Trophoblast cell (in vitro differentiated cells and primary cell): ENCODE data around the gene ARHGAP25.

ENCODE experiments used
- DNase-seq, 2 donors: peaks; one replicate each; pipeline ENCODE4 v3.0.0-alpha.2; 2016
- H2AFZ ChIP-seq: 2 replicates; pipeline ENCODE4 v1.6.1; 2013; ENCODE audit warnings: low read length, moderate library complexity, mild to moderate bottlenecking; ENCODE audit not compliant: insufficient read depth, poor library complexity
- H2AK5ac ChIP-seq: 2 replicates; pipeline ENCODE4 v1.6.1; 2013; ENCODE audit warnings: mild to moderate bottlenecking, low read length
- H2BK120ac ChIP-seq: 2 replicates; pipeline ENCODE4 v1.6.1; 2013; ENCODE audit warnings: low read length, mild to moderate bottlenecking, moderate library complexity; ENCODE audit not compliant: insufficient read depth, poor library complexity
- H2BK12ac ChIP-seq: 2 replicates; pipeline ENCODE4 v1.6.1; 2013; ENCODE audit warnings: mild to moderate bottlenecking, low read length, moderate library complexity
- H2BK5ac ChIP-seq: 2 replicates; pipeline ENCODE4 v1.6.1; 2013; ENCODE audit warnings: low read length, low read depth, moderate library complexity, mild to moderate bottlenecking; ENCODE audit not compliant: poor library complexity
- H3K14ac ChIP-seq: 2 replicates; pipeline ENCODE4 v1.6.1; 2013; ENCODE audit warnings: mild to moderate bottlenecking, low read length
- H3K18ac ChIP-seq: 2 replicates; pipeline ENCODE4 v1.6.1; 2013; ENCODE audit warnings: mild to moderate bottlenecking, low read length
- H3K23ac ChIP-seq: 2 replicates; pipeline ENCODE4 v1.6.1; 2013; ENCODE audit warnings: low read length
- H3K27ac ChIP-seq: 2 replicates; pipeline ENCODE4 v1.5.1; 2013; ENCODE audit warnings: low read depth, mild to moderate bottlenecking, inconsistent platforms, low read length, moderate library complexity
- H3K27me3 ChIP-seq: 2 replicates; pipeline ENCODE4 v1.6.1; 2013; ENCODE audit warnings: inconsistent platforms, mild to moderate bottlenecking, low read length, moderate library complexity; ENCODE audit not compliant: insufficient read depth
- H3K36me3 ChIP-seq, 2 experiments: 1 replicate in 1 of 2; 2 replicates in 1 of 2; pipeline ENCODE4 v1.6.1; 2013; ENCODE audit warnings: low read length in 2 of 2, mild to moderate bottlenecking in 2 of 2, moderate library complexity in 1 of 2; ENCODE audit not compliant: insufficient read depth in 2 of 2, control insufficient read depth in 1 of 2
- H3K4ac ChIP-seq: 2 replicates; pipeline ENCODE4 v1.6.1; 2013; ENCODE audit warnings: low read depth, mild to moderate bottlenecking, low read length, moderate library complexity
- H3K4me1 ChIP-seq, 2 experiments: 1 replicate in 1 of 2; 2 replicates in 1 of 2; pipeline ENCODE4 v1.6.1; 2013; ENCODE audit warnings: low read length in 2 of 2, mild to moderate bottlenecking in 2 of 2, moderate library complexity in 1 of 2; ENCODE audit not compliant: insufficient read depth in 2 of 2, control insufficient read depth in 1 of 2
- H3K4me2 ChIP-seq: 2 replicates; pipeline ENCODE4 v1.6.1; 2013; ENCODE audit warnings: inconsistent platforms, mild to moderate bottlenecking, low read length, moderate library complexity
- H3K4me3 ChIP-seq: 2 replicates; pipeline ENCODE4 v1.5.1; 2013; ENCODE audit warnings: mild to moderate bottlenecking, low read depth, low read length, inconsistent platforms
- H3K79me1 ChIP-seq: one replicate; pipeline ENCODE4 v1.6.1; 2013; ENCODE audit warnings: low read length
- H3K79me2 ChIP-seq: 2 replicates; pipeline ENCODE4 v1.6.1; 2013; ENCODE audit warnings: low read length, mild to moderate bottlenecking; ENCODE audit not compliant: control insufficient read depth, insufficient read depth, poor library complexity
- H3K9ac ChIP-seq: 2 replicates; pipeline ENCODE4 v1.6.1; 2013; ENCODE audit warnings: mild to moderate bottlenecking, low read length
- H3K9me3 ChIP-seq: 2 replicates; pipeline ENCODE4 v1.6.1; 2013; ENCODE audit warnings: low read depth, mild to moderate bottlenecking, control low read depth, inconsistent platforms, low read length; ENCODE audit not compliant: insufficient read depth
- H4K12ac ChIP-seq: 2 replicates; pipeline ENCODE4 v1.6.1; 2013; ENCODE audit warnings: low read depth, mild to moderate bottlenecking, low read length, moderate library complexity
- H4K8ac ChIP-seq: 2 replicates; pipeline ENCODE4 v1.6.1; 2013; ENCODE audit warnings: low read depth, mild to moderate bottlenecking, low read length, moderate library complexity
- H4K91ac ChIP-seq: one replicate; pipeline ENCODE4 v1.6.1; 2013; ENCODE audit warnings: low read depth, mild to moderate bottlenecking, low read length, moderate library complexity
- WGBS: extraction: QIAGEN DNeasy Blood & Tissue Kit; methylation state at CpG from one replicate; pipeline ENCODE4 v1.1.7; 2013; ENCODE audit warnings: missing lambda C conversion rate; ENCODE audit not compliant: insufficient read length, insufficient coverage; ENCODE audit errors: extremely low coverage; 5-methylcytosine and 5-hydroxymethylcytosine counted together

Gene ARHGAP25

GRCh38 chr2:68809324-68810240, 75.0 kb downstream of the ARHGAP25 start:
- Histone ChIP-seq H3K4ac (no peak overlapping the region), H3K14ac (no peak overlapping the region), H4K8ac (no peak overlapping the region), H3K27ac (no peak overlapping the region), H3K4me3 (no peak overlapping the region), H3K27me3 (no peaks in the 10 kb centered on the region), H3K4me2 (no peak overlapping the region), H2BK120ac (no peak overlapping the region), H3K36me3 (no peaks in the 10 kb centered on the region), H3K9ac (no peak overlapping the region), H3K79me1 (peaks cover 3% of the 10 kb centered on the region), H3K9me3 (no peaks in the 10 kb centered on the region), H2AFZ (no peak overlapping the region), H3K79me2 (no peaks in the 10 kb centered on the region), H3K18ac (no peak overlapping the region), H3K4me1 (peaks cover 13% of the 10 kb centered on the region in 2 experiments), H2BK5ac (no peak overlapping the region), H2BK12ac (no peak overlapping the region), H2AK5ac (no peak overlapping the region), H3K23ac (no peak overlapping the region), H4K91ac (no peak overlapping the region), H4K12ac (no peak overlapping the region)
- WGBS, result no CpG with 5 or more reads among the region's 2 CpGs
- DNase-seq, result peak; percentile 81 to 86

DNA sequence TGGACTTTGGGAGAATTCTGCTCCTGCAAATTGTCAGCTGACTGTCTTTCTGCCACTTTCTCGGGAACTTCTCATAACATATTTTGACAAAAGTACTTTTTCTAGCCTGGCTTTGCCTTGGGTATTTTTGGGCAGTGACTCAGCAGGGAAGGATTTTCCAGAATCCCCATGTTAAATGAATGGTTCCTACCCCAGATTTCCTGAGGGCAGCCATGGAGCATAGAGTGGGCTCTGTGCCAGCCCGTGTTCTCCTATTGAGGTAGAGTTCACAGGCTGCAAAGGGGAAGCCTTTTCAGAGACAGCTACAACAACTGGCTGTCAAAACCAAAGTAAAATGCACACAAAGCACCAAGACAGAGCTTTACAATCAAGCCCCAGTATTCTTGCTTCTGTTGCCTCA, 76.8 kb downstream of the ARHGAP25 start:
- no peak overlapping the region for H3K4me2 ChIP-seq
- no peak overlapping the region for H3K4ac ChIP-seq
- H3K79me2 ChIP-seq, result no peaks in the 10 kb centered on the region
- H3K23ac ChIP-seq, result no peak overlapping the region
- H4K91ac ChIP-seq, result no peak overlapping the region
- H3K4me1 ChIP-seq, result peaks cover 13% of the 10 kb centered on the region in 2 experiments
- H2BK5ac ChIP-seq, result no peak overlapping the region
- H2AFZ ChIP-seq, result no peak overlapping the region
- no peak overlapping the region for H2BK120ac ChIP-seq
- no peaks in the 10 kb centered on the region for H3K9me3 ChIP-seq
- no peak overlapping the region for H4K12ac ChIP-seq
- H3K36me3 ChIP-seq, result no peaks in the 10 kb centered on the region
- H3K14ac ChIP-seq, result no peak overlapping the region
- peak in 1 of 2 donors; percentile 20 for DNase-seq
- H3K27me3 ChIP-seq, result no peaks in the 10 kb centered on the region
- no peak overlapping the region for H3K9ac ChIP-seq
- H3K4me3 ChIP-seq, result no peak overlapping the region
- H3K27ac ChIP-seq, result no peak overlapping the region
- no peak overlapping the region for H4K8ac ChIP-seq
- H3K79me1 ChIP-seq, result peaks cover 3% of the 10 kb centered on the region
- no peak overlapping the region for H2BK12ac ChIP-seq
- WGBS, result no CpG with 5 or more reads among the region's 2 CpGs
- H3K18ac ChIP-seq, result no peak overlapping the region
- no peak overlapping the region for H2AK5ac ChIP-seq

DNA sequence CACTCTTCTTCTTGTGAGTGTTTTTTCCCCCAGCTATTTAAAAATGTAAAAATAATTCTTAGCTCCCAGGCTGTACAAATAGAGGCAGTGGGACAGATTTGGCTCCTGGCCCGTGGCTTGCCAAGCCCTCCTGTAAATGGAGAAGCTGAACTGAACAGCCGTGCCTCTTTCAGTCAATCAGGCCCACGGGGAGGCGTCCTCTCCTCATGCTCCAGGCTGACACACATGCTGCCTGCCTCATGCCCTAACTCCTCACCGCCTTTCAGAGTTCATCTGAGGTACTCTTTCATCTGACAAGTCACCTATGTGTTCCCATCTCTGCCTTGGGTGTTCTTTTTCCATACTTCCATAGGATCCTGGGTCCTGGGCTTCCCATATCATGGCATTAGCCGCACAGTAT, 77.6 kb downstream of the ARHGAP25 start:
- H3K4me2 ChIP-seq, result no peak overlapping the region
- H3K4me1 ChIP-seq, result peaks cover 9 to 11% of the 10 kb centered on the region in 2 experiments
- no peak overlapping the region for H2AK5ac ChIP-seq
- H3K27ac ChIP-seq, result no peak overlapping the region
- H2BK5ac ChIP-seq, result no peak overlapping the region
- no CpG with 5 or more reads among the region's 6 CpGs for WGBS
- no peak overlapping the region for H2BK120ac ChIP-seq
- H3K18ac ChIP-seq, result no peak overlapping the region
- no peak overlapping the region for H4K12ac ChIP-seq
- H3K9ac ChIP-seq, result no peak overlapping the region
- H3K14ac ChIP-seq, result no peak overlapping the region
- H3K27me3 ChIP-seq, result no peaks in the 10 kb centered on the region
- no peak overlapping the region for H2BK12ac ChIP-seq
- H3K9me3 ChIP-seq, result no peaks in the 10 kb centered on the region
- H3K4ac ChIP-seq, result no peak overlapping the region
- no peak overlapping the region for H4K8ac ChIP-seq
- peak overlapping the region; percentile 19 for H2AFZ ChIP-seq
- H3K79me2 ChIP-seq, result no peaks in the 10 kb centered on the region
- no peaks in the 10 kb centered on the region for H3K36me3 ChIP-seq
- H3K23ac ChIP-seq, result no peak overlapping the region
- no peak overlapping the region for H4K91ac ChIP-seq
- H3K4me3 ChIP-seq, result no peak overlapping the region
- DNase-seq, result no peak
- H3K79me1 ChIP-seq, result peaks cover 2% of the 10 kb centered on the region

DNA sequence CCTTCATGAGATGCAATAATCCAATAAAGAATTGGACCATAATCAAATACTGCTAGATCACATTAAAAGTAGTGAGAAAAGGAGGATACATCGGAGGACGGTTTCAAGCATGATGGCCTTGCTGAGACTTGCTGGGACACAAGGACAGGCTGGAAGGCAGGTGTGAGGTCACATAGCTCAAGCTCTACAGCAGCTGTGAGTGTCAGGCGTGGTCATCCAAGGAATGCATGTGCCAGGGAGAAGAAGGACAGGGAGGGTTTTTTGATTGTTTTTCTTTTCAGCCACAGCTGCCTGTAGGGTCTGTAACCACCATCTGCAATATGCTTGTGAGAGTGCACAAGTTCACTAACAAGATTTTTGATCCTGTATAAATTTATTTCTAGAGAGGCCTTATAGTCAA, 79.0 kb downstream of the ARHGAP25 start:
- Histone ChIP-seq H3K27me3 (no peaks in the 10 kb centered on the region), H3K18ac (no peak overlapping the region), H4K91ac (no peak overlapping the region), H2BK120ac (no peak overlapping the region), H2BK5ac (no peak overlapping the region), H3K4ac (no peak overlapping the region), H3K4me1 (peaks cover 3 to 4% of the 10 kb centered on the region in 2 experiments), H3K9ac (no peak overlapping the region), H3K9me3 (no peaks in the 10 kb centered on the region), H3K23ac (no peak overlapping the region), H3K4me3 (no peak overlapping the region), H3K79me2 (no peaks in the 10 kb centered on the region), H3K36me3 (no peaks in the 10 kb centered on the region), H3K27ac (no peak overlapping the region), H2BK12ac (no peak overlapping the region), H2AFZ (no peak overlapping the region), H2AK5ac (no peak overlapping the region), H3K14ac (no peak overlapping the region), H3K79me1 (no peaks in the 10 kb centered on the region), H3K4me2 (no peak overlapping the region), H4K12ac (no peak overlapping the region), H4K8ac (no peak overlapping the region)
- no CpG with 5 or more reads among the region's 3 CpGs for WGBS
- peak in 1 of 2 donors; percentile 17 for DNase-seq
